B cell (primary cell): ENCODE measurements around the gene DGKZ. TPM values are rescaled to one million over a fixed set of nuclear protein-coding genes. Genes with fewer than 3 reads are reported as not detected.

Experiments used
- ATAC-seq: fragments of 200-7000 bp; cut with Tn5 transposase; one replicate; pipeline ENCODE4 v1.10.0; 2021; ENCODE audit warnings: low read depth, mild to moderate bottlenecking, moderate number of reproducible peaks, moderate library complexity
- CTCF ChIA-PET: fragments of 350-600 bp; sonication (Branson Sonifier 250); formaldehyde crosslinking; loops from one replicate; lab custom pipeline; 2021; ENCODE audit warnings: antibody characterized with exemption, inconsistent platforms; lab: Charles Lee
- POLR2A ChIA-PET: fragments of 350-600 bp; sonication (Branson Sonifier 250); formaldehyde crosslinking; loops from one replicate; lab custom pipeline; 2021; ENCODE audit warnings: antibody characterized with exemption; lab: Charles Lee
- DNase-seq: peaks from one replicate; pipeline ENCODE4 v3.0.0; 2013
- H2AFZ ChIP-seq: 2 replicates; pipeline ENCODE4 v1.6.1; 2012; ENCODE audit warnings: mild to moderate bottlenecking, low read depth, low read length; ENCODE audit not compliant: insufficient read depth, poor library complexity, severe bottlenecking
- H3K27ac ChIP-seq, 2 donors: 1 replicate in 1 of 2; 2 replicates in 1 of 2; pipeline ENCODE4 v1.5.1; 2012 to 2013; ENCODE audit warnings: low read length in 2 of 2, mild to moderate bottlenecking in 2 of 2, moderate library complexity in 1 of 2
- H3K27me3 ChIP-seq, 4 experiments: fragments of 200-600 bp in 1 of 4; sonication (generic) in 1 of 4; replicated peaks in 1 of 4; 1 replicate in 2 of 4; 2 replicates in 2 of 4; pipeline versions ENCODE4 v1.6.1 to v1.7.0; 2013 to 2016; ENCODE audit warnings: low read length in 3 of 4, mild to moderate bottlenecking in 2 of 4, mixed read lengths in 1 of 4, moderate library complexity in 1 of 4; ENCODE audit not compliant: insufficient read depth in 4 of 4, control insufficient read depth in 3 of 4; ENCODE audit errors: control extremely low read depth in 1 of 4
- H3K36me3 ChIP-seq, 2 experiments: replicated peaks in 1 of 2; 1 replicate in 1 of 2; 2 replicates in 1 of 2; pipeline versions ENCODE4 v1.6.1 to v1.7.1; 2013; ENCODE audit warnings: low read length in 1 of 2; ENCODE audit not compliant: insufficient read depth in 2 of 2, control insufficient read depth in 1 of 2; ENCODE audit errors: control extremely low read depth in 1 of 2, extremely low read depth in 1 of 2
- H3K4me1 ChIP-seq, 2 donors: fragments of 200-600 bp in 1 of 2; sonication (generic) in 1 of 2; 1 replicate in 1 of 2; 2 replicates in 1 of 2; pipeline versions ENCODE4 v1.5.1 to v1.6.1; 2013 to 2017; ENCODE audit warnings: low read length in 2 of 2; ENCODE audit not compliant: control insufficient read depth in 2 of 2, insufficient read depth in 2 of 2
- H3K4me2 ChIP-seq: replicated peaks from 2 replicates; pipeline ENCODE3; 2012; ENCODE audit warnings: mild to moderate bottlenecking, low read depth, low read length; ENCODE audit not compliant: poor library complexity, severe bottlenecking
- H3K4me3 ChIP-seq, 5 experiments: fragments of 200-600 bp in 1 of 5; sonication (generic) in 1 of 5; 1 replicate in 3 of 5; 2 replicates in 2 of 5; pipeline versions ENCODE4 v1.5.1 to v1.7.0; 2011 to 2016; ENCODE audit warnings: low read length in 4 of 5, mild to moderate bottlenecking in 4 of 5, low read depth in 2 of 5, control low read depth in 1 of 5, moderate library complexity in 1 of 5; ENCODE audit not compliant: insufficient read depth in 1 of 5; ENCODE audit errors: control extremely low read depth in 1 of 5, extremely low read depth in 1 of 5
- H3K79me2 ChIP-seq: fragments of 200-600 bp; sonication (generic); one replicate; pipeline ENCODE4 v1.6.0; 2016; ENCODE audit warnings: low read length; ENCODE audit not compliant: control insufficient read depth, insufficient read depth
- H3K9ac ChIP-seq: fragments of 200-600 bp; sonication (generic); 2 replicates; pipeline ENCODE4 v1.6.1; 2017; ENCODE audit warnings: mild to moderate bottlenecking, low read length, moderate library complexity
- H3K9me3 ChIP-seq, 3 donors: one replicate each; pipeline versions ENCODE4 v1.6.1 to v1.7.1; 2013; ENCODE audit warnings: low read length in 2 of 3; ENCODE audit not compliant: control insufficient read depth in 2 of 3, insufficient read depth in 1 of 3; ENCODE audit errors: control extremely low read depth in 1 of 3
- H4K20me1 ChIP-seq: 2 replicates; pipeline ENCODE4 v1.6.0; 2012; ENCODE audit warnings: mild to moderate bottlenecking, low read length; ENCODE audit not compliant: insufficient read depth, control insufficient read depth, poor library complexity, severe bottlenecking
- H3K27ac Mint-ChIP-seq: one replicate; pipeline ENCODE4 v1.8.0; 2021; ENCODE audit warnings: mixed read lengths
- H3K27me3 Mint-ChIP-seq: one replicate; pipeline ENCODE4 v1.8.0; 2021; ENCODE audit warnings: mixed read lengths
- H3K4me1 Mint-ChIP-seq: one replicate; pipeline ENCODE4 v1.8.0; 2021; ENCODE audit warnings: mixed read lengths
- H3K4me3 Mint-ChIP-seq: one replicate; pipeline ENCODE4 v1.8.0; 2021; ENCODE audit warnings: mixed read lengths
- H3K9me3 Mint-ChIP-seq: one replicate; pipeline ENCODE4 v1.8.0; 2022; ENCODE audit warnings: mixed read lengths; ENCODE audit not compliant: insufficient read depth
- CTCF ChIP-seq: fragments of 200-600 bp; IDR thresholded peaks from one replicate; pipeline ENCODE4 v1.8.0; 2022; ENCODE audit warnings: antibody characterized with exemption, mild to moderate bottlenecking
- EZH2 ChIP-seq: IDR thresholded peaks from 2 replicates; pipeline ENCODE4 v1.6.1; 2012; ENCODE audit warnings: borderline replicate concordance, low read depth, mild to moderate bottlenecking, moderate library complexity, low read length; ENCODE audit not compliant: insufficient read depth, poor library complexity, severe bottlenecking
- WGBS: methylation state at CpG from one replicate; pipeline ENCODE4 v1.1.5; 2013; ENCODE audit warnings: missing lambda C conversion rate; ENCODE audit not compliant: insufficient coverage; 5-methylcytosine and 5-hydroxymethylcytosine counted together
- intact Hi-C: fragments of 100-400 bp; cut with micrococcal nuclease; formaldehyde crosslinking; loops from one replicate; pipeline ENCODE4 v1.10.0; 2022
- polyA plus RNA-seq: library from polyadenylated mRNA; depleted of rRNA; stranded (reverse); fragments of >200 nt; gene quantifications from 2 replicates; pipeline ENCODE4 v1.2.3, GENCODE V29; 2012
- total RNA-seq, 2 donors: library from RNA; stranded (reverse); fragments of 120-200 nt in 1 of 2; gene quantifications; 1 replicate in 1 of 2; 2 replicates in 1 of 2; pipeline versions ENCODE4 v1.2.3 to v1.2.4, GENCODE V29; 2013 to 2022

The DGKZ gene
- total and polyA plus RNA-seq, 2 donors (not counting 1 experiment from before 2014, with no cell fraction given): 56.6 to 79.5 TPM

GRCh38 chr11:46367244-46367915 is 20.1 kb downstream of the DGKZ start:
- peak; percentile 74 for DNase-seq
- Histone ChIP-seq H3K4me1 (peaks cover 2 to 13% of the 10 kb centered on the region in 2 donors), H2AFZ (no peak overlapping the region), H3K9ac (no peak overlapping the region), H3K9me3 (no peaks in the 10 kb centered on the region), H4K20me1 (peaks cover 71% of the 10 kb centered on the region), H3K4me3 (no peak overlapping the region), H3K79me2 (peaks cover 35% of the 10 kb centered on the region), H3K27ac (no peak overlapping the region), H3K27me3 (no peaks in the 10 kb centered on the region), H3K4me2 (no peak overlapping the region), H3K36me3 (peaks cover 0 to 12% of the 10 kb centered on the region in 2 experiments)
- H3K9me3 Mint-ChIP-seq: no peaks in the 10 kb centered on the region
- intact Hi-C loops: loop anchor here (1.0 kb wide), 2 partner anchors 20 to 128 kb away; partner anchors contain the start of gene DGKZ
- peaks cover 13% of the 10 kb centered on the region for H3K4me1 Mint-ChIP-seq
- TF ChIP-seq EZH2 (no peak), CTCF (peak; percentile 87)
- H3K27ac Mint-ChIP-seq: no peak overlapping the region
- POLR2A ChIA-PET: interaction anchor here (0.6 kb wide), 1 partner anchor 193 kb away, joined by 3 read pairs; no protein-coding TSS in a partner anchor
- H3K4me3 Mint-ChIP-seq: no peak overlapping the region
- ATAC-seq: peak; percentile 75
- WGBS: 36% methylated on average over 26 of the region's 32 CpGs
- H3K27me3 Mint-ChIP-seq: no peaks in the 10 kb centered on the region
- CTCF ChIA-PET: interaction anchor here (1.6 to 3.5 kb wide), 5 partner anchors 11 to 128 kb away, joined by 4 to 18 read pairs (median 9); partner anchors contain the start of gene DGKZ

GRCh38 chr11:46367916-46368267 is 20.6 kb downstream of the DGKZ start:
- Histone ChIP-seq H3K4me2 (no peak overlapping the region), H3K4me3 (no peak overlapping the region), H2AFZ (no peak overlapping the region), H4K20me1 (peaks cover 65% of the 10 kb centered on the region), H3K4me1 (peaks cover 0 to 8% of the 10 kb centered on the region in 2 donors), H3K27me3 (no peaks in the 10 kb centered on the region), H3K27ac (no peak overlapping the region), H3K9ac (no peak overlapping the region), H3K9me3 (no peaks in the 10 kb centered on the region), H3K79me2 (peaks cover 30% of the 10 kb centered on the region), H3K36me3 (peaks cover 0 to 14% of the 10 kb centered on the region in 2 experiments)
- 98% methylated on average over 8 of the region's 12 CpGs for WGBS
- intact Hi-C loops: loop anchor here (1.0 kb wide), 2 partner anchors 21 to 129 kb away; partner anchors contain the start of gene DGKZ
- peaks cover 9% of the 10 kb centered on the region for H3K4me1 Mint-ChIP-seq
- no peak overlapping the region for H3K4me3 Mint-ChIP-seq
- POLR2A ChIA-PET: no interaction called here
- no peaks in the 10 kb centered on the region for H3K27me3 Mint-ChIP-seq
- CTCF ChIA-PET: interaction anchor here (0.5 to 3.5 kb wide), 8 partner anchors 8 to 128 kb away, joined by 3 to 18 read pairs (median 8); partner anchors contain the start of gene DGKZ
- no peak for DNase-seq
- H3K27ac Mint-ChIP-seq: no peak overlapping the region
- no peaks in the 10 kb centered on the region for H3K9me3 Mint-ChIP-seq
- TF ChIP-seq EZH2 (no peak), CTCF (peak; percentile 42)
- ATAC-seq: no peak
